Prostate gland (tissue), 2 donors: Measurements from ENCODE around the gene ANKRD23.

Experiments
- POLR2AphosphoS5 ChIP-seq: sonication (generic); formaldehyde crosslinking; IDR thresholded peaks from one replicate; pipeline ENCODE4 v1.6.1; 2017; ENCODE audit warnings: antibody characterized with exemption
- TF ChIP-seq, protein P1 (sequence below), 4 experiments: fragments of 200-600 bp in 2 of 4; fragments of 450-650 bp in 2 of 4; sonication (generic) in 2 of 4; IDR thresholded peaks; 1 replicate in 3 of 4; 2 replicates in 1 of 4; pipeline ENCODE4 v1.5.1; 2016 to 2019; ENCODE audit warnings: antibody characterized with exemption in 4 of 4, mild to moderate bottlenecking in 2 of 4, moderate library complexity in 2 of 4

DNA sequence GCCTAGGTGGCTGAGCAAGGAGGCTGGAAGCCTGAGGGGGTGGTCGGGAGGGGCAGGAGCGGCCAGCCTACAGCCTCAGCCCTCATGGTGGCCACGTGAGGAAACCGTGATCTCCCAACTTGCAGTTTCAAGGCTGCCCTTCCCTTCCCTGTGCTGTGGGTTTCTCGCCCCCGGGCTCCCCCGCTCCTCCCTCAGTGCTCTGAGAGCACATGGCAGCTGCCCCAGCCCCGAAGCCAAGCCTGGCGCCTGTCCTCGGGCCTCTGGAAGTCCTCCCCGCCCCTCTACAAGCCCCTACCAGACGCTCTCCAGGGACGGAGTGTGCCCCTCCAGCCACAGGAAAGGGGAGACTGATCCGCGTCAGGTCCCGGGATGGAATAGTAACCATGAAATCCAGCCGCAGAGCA lies 586 bp upstream of the ANKRD23 start:
- no peak for TF ChIP-seq POLR2AphosphoS5
- TF ChIP-seq, protein P1, sequence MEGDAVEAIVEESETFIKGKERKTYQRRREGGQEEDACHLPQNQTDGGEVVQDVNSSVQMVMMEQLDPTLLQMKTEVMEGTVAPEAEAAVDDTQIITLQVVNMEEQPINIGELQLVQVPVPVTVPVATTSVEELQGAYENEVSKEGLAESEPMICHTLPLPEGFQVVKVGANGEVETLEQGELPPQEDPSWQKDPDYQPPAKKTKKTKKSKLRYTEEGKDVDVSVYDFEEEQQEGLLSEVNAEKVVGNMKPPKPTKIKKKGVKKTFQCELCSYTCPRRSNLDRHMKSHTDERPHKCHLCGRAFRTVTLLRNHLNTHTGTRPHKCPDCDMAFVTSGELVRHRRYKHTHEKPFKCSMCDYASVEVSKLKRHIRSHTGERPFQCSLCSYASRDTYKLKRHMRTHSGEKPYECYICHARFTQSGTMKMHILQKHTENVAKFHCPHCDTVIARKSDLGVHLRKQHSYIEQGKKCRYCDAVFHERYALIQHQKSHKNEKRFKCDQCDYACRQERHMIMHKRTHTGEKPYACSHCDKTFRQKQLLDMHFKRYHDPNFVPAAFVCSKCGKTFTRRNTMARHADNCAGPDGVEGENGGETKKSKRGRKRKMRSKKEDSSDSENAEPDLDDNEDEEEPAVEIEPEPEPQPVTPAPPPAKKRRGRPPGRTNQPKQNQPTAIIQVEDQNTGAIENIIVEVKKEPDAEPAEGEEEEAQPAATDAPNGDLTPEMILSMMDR (IDR thresholded peaks at IDR 0.05), result no peak
